ENCODE measurements around the gene TMEM258.

The TMEM258 gene

GRCh38 chr11:61817471-61818202 lies 25.2 kb upstream of the TMEM258 start:
- DNase-seq, result peak; percentile 41

DNA sequence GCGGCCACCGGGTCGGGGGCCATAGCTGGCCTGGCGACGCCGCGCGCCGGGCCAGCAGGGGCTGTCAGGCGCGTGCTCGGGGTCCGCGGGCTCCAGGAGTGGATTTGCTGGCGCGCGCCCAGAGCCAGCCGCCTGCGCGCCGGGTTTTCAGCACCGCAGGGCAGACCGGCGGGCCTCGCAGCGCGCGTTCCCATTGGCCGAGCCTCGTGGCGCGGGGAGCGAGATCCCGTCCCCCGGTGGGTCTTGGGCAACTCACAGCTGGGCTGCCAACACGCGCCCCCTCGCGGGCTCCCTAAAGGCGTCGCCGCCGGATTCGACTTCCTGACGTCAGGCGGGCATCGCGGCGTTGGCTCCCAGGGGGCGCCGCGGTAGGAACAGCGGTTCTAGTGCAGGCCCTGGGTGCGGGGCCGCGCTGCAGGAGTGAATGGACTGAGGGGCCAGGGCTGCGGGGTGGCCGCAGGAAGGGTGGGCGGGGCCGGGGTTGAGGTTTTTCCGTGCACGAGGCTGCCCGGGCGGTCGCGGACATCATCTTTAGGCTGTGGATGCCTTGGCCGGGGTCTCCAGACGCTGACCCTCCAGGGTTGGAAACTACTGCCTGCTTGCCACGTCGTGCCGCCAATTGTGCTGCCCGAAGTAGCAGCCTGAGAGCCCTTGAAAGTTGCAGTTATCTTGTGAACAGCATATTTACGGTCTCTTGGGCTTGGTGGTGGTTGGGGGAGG lies 24.5 kb upstream of the TMEM258 start, which contains the start of gene FADS1:
Gene FADS1 (minus strand): TSS at position 268 of the 720 bp plus-strand sequence. CDS start 74 bp downstream, at position 194.
- peak; percentile 99 for DNase-seq

GRCh38 chr11:61815790-61816735 lies 23.7 kb upstream of the TMEM258 start:
- peak; percentile 93 for DNase-seq

DNA sequence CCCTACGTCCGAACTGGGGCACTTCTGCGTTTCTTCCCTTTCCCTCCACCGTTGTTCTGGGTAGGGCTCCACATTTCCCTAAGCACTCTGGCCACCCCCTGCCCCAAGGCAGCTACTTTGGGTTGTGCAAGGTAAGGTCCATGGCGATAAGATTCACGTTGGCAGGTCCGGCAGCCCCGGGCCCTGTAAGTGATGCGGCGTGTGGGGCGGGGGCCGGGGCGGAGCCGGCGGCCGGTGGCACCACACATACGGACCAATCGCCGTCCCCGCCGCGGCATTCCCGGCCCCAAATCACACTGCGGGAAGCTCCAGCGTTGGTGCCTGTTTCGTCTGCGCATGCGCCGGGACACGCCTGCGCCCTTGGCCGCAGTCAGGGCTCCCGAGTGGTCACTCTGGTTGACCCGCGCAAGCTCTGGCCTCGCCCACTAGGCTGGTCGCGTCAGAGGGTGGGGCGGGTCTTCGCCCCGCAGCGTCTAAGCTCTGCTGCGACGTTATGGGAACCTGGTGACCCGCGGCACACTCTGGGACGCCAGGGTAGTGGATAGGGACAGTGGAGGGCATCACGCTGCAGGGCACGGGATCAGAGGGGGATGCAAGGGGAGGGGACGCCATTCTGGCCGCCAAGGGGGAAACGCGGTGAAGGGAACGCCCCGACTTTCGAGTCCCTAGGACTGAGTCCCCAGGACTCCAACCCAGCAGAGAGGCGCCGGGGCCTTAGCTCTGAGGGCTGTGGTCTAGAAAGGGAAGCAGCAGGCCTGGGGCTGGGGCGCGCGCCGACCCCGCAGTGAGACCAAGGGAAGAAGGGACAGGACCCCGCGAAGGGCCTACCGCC lies 22.8 kb upstream of the TMEM258 start:
- DNase-seq, result peak; percentile 97

GRCh38 chr11:61814247-61814957 lies 22.0 kb upstream of the TMEM258 start:
- DNase-seq, result peak; percentile 77

- DNase-seq, result no peak
Measured at GRCh38 chr11:61812736-61813411, 20.5 kb upstream of the TMEM258 start.

GRCh38 chr11:61811831-61812230 lies 19.4 kb upstream of the TMEM258 start:
- no peak for DNase-seq

DNA sequence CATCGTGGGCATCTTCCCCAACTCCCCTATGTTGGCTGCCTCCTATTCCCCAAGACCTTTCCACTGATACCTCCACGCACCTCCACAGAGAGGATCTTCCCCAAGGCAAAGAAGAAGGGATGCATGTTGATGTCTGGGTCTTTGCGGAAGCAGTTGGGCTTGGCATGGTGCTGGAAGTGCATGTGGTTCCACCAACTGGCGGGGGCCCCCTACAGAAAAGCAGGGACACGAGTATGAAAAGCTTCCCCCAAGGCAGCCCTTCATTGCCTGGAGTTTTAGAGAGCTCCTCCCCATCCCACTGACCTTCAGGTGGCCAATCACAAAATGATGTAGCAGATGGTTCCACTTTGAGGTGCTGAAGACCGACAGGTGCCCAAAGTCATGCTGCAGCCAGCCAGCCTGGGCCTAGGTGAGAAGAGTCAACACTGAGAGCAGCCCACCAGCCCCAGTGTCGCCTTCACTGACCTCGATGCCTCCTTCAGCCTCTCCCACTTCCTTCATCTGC lies 18.3 kb upstream of the TMEM258 start:
- DNase-seq, result no peak

GRCh38 chr11:61806785-61807184 lies 14.4 kb upstream of the TMEM258 start:
- DNase-seq, result no peak

GRCh38 chr11:61805146-61805545 lies 12.7 kb upstream of the TMEM258 start:
- DNase-seq, result no peak

DNA sequence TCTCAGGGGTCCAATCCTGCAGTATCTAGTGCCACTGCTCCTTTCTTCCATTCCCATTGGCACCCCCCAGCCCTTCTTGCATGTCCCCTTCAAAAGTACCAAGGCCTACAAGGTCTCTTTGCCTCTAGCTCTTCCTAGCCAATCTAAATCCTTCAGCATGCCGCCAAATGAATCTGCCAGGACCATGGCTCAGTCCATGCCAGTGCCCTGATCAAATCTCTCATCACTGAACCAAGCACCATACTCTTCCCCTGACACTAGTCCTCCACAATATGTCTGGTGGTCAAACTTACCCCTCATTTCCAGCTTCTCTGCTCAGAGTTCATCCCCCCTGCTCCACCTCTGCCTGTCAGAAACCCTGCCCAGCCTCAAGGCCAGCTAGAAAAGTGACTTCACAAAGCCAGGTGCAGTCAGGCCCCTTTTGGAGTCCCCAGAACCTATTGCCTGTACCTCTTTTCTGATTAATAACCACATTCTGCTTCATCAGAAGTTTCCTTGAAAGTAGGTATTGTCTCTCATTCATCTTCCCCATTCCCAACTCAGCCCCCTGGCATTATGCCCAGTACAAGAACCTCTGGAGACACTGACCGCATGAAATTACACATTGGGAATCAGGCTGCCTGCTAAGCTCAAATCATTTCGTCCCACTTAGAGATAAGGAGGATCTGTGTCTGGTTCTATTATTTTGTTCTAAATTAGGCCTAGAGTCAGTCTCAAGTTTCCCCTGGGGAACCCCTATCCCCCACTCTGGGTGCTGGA lies 11.7 kb upstream of the TMEM258 start:
- no peak for DNase-seq

DNA sequence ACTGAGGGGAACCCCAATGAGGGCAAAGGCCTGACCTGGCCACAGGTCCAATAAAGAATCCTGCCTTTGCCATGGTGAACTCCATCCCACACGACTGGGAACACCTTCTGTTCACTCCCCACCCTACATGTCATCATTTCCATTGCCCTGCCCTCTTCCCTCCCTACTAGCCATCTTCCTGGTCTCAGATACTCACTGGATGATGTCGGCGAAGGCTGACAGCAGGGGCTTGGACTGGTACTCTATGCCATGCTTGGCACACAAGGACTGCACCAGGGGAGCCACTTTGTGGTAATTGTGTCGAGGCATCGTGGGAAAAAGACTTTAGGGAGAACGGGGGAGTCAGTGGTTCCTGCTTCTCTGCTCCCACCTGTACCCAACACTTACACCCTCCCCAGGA lies 10.2 kb upstream of the TMEM258 start:
- no peak for DNase-seq

GRCh38 chr11:61800331-61801281 lies 8.2 kb upstream of the TMEM258 start:
- DNase-seq, result no peak

- DNase-seq, result peak; percentile 20
Measured at GRCh38 chr11:61799665-61800284, 7.4 kb upstream of the TMEM258 start.

DNA sequence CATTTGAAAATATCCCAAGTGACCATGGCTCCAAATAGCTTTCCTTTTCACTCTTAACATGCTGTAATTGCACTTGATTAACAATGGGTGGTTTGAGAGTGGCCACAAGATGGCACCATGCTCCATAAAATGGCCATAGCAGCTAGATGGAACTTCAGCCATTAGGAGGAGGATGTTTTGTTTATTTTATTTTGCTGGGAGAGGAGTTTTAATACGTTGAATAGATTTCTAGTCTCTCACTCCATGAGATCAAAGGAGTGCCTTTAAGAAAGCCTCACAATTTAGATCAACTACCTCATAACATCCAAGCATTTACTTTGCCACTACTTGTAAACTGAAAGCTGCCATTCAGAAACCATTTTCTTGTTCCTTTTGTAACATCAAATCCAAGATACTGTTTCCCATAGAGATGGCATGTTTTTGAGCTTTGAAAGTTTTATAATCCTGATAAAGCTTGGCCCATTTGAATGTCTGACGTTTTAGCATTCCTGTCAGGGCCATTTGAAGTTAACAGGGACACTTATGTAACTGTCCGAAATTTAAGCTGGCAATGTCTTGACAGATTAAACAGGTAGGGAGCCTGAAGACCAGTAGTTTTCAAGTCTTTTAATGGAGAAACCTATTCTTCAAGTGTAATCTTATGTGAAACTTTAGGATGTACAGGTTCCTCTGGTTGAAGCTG lies 5.0 kb upstream of the TMEM258 start:
- DNase-seq, result peak; percentile 83

GRCh38 chr11:61795876-61796526 lies 3.6 kb upstream of the TMEM258 start:
- no peak for DNase-seq

DNA sequence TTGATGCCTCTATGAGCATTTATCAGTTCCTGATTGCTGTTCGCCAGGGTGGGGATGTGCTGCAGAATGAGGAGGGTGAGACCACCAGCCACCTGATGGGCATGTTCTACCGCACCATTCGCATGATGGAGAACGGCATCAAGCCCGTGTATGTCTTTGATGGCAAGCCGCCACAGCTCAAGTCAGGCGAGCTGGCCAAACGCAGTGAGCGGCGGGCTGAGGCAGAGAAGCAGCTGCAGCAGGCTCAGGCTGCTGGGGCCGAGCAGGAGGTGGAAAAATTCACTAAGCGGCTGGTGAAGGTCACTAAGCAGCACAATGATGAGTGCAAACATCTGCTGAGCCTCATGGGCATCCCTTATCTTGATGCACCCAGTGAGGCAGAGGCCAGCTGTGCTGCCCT lies 3.1 kb upstream of the TMEM258 start:
- no peak for DNase-seq
